ENCODE data around the gene SLC6A6. TPM values are rescaled to one million over a fixed set of nuclear protein-coding genes. Genes with fewer than 3 reads are reported as not detected.

SLC6A6 gene
- polyA plus RNA-seq, 1 donor from 2014 or later: 7.6 TPM

DNA sequence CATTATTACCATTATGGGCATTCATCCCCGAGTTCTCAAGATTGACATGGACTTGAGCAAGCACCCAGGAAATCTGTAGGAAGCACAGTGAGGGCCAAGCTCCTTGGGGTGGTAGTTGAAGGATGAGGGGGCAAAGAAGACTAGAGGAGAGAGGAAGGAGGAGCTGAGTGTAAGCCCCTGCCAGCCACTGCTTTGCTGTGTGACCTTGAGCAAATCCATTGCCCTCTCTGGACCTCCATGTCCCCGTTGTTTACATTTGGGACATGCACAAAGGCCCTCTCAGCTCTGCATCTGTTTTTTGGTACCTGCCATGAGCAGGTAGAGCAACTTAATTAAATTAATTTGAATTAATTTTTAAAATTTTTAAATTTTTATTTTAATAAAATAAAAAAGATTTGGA lies 33.5 kb upstream of the SLC6A6 start:
- H3K27ac Mint-ChIP-seq: no peak overlapping the region
- H3K27me3 Mint-ChIP-seq: peaks cover 6% of the 10 kb centered on the region
- peaks cover 0 to 1% (median 0%) of the 10 kb centered on the region in 3 donors for H3K4me1 Mint-ChIP-seq
- peak overlapping the region in 1 of 4 donors; percentile 2 for H3K4me3 Mint-ChIP-seq
- no peaks in the 10 kb centered on the region for H3K36me3 Mint-ChIP-seq
- peaks cover 0 to 1% (median 0%) of the 10 kb centered on the region in 3 donors for H3K9me3 Mint-ChIP-seq

- Mint-ChIP-seq H3K9me3 (peaks cover 0 to 1% (median 0%) of the 10 kb centered on the region in 3 donors), H3K4me1 (peaks cover 0 to 1% (median 0%) of the 10 kb centered on the region in 3 donors), H3K27me3 (peaks cover 6% of the 10 kb centered on the region), H3K4me3 (no peak overlapping the region), H3K36me3 (no peaks in the 10 kb centered on the region), H3K27ac (no peak overlapping the region)
Observed at GRCh38 chr3:14369675-14370669, 32.4 kb upstream of the SLC6A6 start.

DNA sequence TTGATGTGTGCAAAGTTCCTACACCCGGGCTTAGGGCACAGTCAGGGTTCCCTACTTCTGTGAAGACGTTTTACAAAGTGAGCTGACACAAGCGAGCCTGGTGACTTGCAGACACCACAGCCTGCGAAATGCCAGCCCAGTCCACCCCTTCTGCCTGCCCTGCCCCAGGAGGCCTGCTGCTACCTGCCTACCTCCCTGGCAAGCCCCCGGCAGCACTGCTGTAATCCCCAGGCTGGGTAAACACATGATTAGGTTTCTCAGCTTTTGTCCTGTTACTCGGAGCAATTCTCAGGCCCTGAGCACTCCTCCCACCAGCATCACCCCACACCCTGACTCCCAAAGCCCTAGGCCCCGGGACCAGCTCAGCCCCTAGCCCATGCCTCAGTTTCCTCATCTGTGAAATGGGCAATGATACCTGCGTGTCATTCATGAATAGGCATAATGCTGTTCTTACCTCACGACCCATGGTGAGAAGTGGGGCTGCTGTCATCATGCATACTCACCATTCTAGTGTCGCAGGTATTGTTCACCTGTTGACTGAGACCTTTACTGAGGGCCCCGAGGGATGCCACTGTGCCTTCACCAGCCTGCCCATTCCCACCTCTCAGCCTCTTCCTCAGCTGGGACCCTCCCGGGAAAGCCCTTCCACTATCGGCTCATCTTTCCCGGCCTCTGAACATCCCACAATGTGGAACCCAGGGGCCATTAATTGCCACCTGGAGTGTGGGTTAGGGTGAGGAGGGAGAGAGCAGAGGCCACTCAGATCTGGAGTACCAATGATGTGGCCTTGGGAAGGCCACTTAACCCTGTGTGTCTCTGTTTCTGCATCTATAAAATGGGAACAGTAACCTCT lies 31.5 kb upstream of the SLC6A6 start:
- Mint-ChIP-seq H3K4me1 (peaks cover 0 to 1% (median 0%) of the 10 kb centered on the region in 3 donors), H3K4me3 (no peak overlapping the region), H3K9me3 (peaks cover 0 to 1% (median 0%) of the 10 kb centered on the region in 3 donors)

DNA sequence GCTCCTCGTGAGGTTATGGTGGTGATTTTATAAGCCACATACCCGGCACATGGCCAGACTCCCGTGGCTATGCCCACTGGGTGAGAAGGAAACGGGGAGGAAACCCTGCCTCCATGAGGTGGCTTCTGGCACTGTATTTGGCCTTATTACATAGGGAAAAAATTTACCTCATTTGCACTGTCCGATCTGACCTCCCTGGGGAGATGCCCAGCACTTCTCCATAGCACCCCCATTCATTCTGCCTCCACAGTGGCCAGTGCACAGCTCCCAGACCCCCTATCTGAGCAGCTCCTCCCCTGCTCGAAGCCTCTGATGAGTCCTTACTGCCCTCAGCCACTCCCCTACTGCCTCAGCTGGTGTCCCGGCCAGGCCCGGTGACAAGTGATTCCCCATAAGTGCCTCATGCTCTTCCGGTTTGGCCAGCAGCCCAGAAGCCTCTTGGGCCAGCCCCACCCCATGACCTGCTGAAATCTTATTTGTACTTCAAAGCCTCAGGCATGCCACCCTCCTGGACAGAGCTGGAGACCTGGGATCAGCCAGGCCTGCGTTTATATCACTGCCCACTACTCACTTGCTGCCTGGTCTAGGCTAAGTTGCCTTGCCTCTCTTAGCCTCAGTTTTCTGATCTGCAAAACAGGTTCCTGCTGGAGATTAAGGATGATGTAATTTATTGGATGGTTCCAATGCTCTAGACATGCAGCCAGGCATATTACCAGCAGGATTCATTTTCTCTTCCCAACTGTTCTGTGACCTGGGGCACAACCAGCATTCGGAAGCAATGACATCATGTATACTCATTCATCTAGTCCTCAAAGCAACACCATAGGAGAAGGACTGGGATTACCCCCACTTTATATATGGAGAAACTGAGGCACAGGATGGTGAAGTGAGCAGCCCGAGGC lies 30.6 kb upstream of the SLC6A6 start:
- peaks cover 0 to 1% (median 0%) of the 10 kb centered on the region in 3 donors for H3K9me3 Mint-ChIP-seq

More for the DNA sequence above, 31.5 kb upstream of the SLC6A6 start:
- Mint-ChIP-seq H3K27ac (no peak overlapping the region), H3K36me3 (no peaks in the 10 kb centered on the region), H3K27me3 (peaks cover 6% of the 10 kb centered on the region)

DNA sequence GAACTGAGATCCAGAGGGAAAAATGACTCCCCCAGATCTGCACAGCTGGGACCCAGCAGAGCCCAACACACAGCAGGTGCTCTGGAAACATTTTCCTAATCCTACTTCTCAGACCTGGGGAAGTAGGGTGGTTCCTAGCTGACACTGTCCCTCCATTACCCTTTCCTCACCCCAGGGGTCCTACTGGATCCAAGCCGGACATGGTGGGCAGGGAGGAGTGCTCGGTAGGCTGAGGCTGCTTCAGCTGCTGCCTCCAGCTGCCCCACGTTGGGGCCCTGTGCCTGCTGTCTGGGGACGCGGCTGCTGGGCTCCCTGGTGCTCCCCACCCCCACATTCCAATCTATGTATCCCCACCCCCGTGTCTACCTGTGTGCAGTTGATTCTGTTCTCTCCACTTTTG lies 29.8 kb upstream of the SLC6A6 start:
- no peak overlapping the region for H3K4me3 Mint-ChIP-seq
- H3K36me3 Mint-ChIP-seq: no peaks in the 10 kb centered on the region
- H3K4me1 Mint-ChIP-seq: peaks cover 0 to 4% (median 1%) of the 10 kb centered on the region in 3 donors
- no peak overlapping the region for H3K27ac Mint-ChIP-seq
- H3K9me3 Mint-ChIP-seq: no peaks in the 10 kb centered on the region
- H3K27me3 Mint-ChIP-seq: peaks cover 6% of the 10 kb centered on the region

More for the DNA sequence above, 30.6 kb upstream of the SLC6A6 start:
- H3K27ac Mint-ChIP-seq: no peak overlapping the region
- peaks cover 6% of the 10 kb centered on the region for H3K27me3 Mint-ChIP-seq
- no peaks in the 10 kb centered on the region for H3K36me3 Mint-ChIP-seq
- no peak overlapping the region for H3K4me3 Mint-ChIP-seq
- peaks cover 0 to 1% (median 0%) of the 10 kb centered on the region in 3 donors for H3K4me1 Mint-ChIP-seq

DNA sequence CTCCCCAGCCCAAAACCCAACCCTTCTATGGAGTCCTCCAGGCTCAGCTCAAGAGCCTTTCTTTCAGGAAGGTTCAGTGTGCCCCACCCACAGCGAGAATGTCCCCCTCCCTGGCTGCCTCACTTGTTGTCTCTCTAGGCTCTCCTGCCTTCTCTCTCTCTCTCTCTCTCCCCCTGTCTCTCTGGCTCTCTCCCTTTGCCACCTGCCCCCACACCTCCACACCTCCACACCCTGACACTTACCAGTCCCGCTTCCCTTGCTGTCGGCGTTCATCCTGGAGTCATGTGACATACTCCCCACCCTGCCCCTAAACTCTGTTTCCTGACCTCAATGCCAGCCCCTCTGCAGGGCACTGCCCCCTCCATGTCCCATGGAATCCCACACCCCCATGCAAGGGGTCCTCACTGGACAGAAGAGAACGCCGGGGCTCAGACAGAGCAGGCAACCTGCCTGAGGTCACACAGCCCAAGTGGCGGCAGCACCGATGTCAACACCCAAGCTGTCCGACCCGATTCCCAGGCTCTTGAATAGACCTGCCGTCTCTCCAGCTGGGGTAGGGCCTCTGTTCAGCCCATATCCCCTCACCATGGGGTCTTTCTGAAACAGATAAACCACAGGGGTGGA lies 28.5 kb upstream of the SLC6A6 start:
- Mint-ChIP-seq H3K9me3 (no peaks in the 10 kb centered on the region), H3K36me3 (no peaks in the 10 kb centered on the region), H3K4me1 (peaks cover 4 to 8% (median 4%) of the 10 kb centered on the region in 3 donors), H3K27me3 (peaks cover 6% of the 10 kb centered on the region), H3K4me3 (no peak overlapping the region), H3K27ac (no peak overlapping the region)

- Mint-ChIP-seq H3K27me3 (peaks cover 6% of the 10 kb centered on the region), H3K9me3 (no peaks in the 10 kb centered on the region), H3K4me1 (peaks cover 4 to 8% (median 4%) of the 10 kb centered on the region in 3 donors), H3K27ac (no peak overlapping the region), H3K36me3 (no peaks in the 10 kb centered on the region), H3K4me3 (no peak overlapping the region)
Observed at GRCh38 chr3:14374444-14374883, 27.9 kb upstream of the SLC6A6 start.

- Mint-ChIP-seq H3K4me1 (peaks cover 4 to 8% (median 4%) of the 10 kb centered on the region in 3 donors), H3K27ac (no peak overlapping the region), H3K4me3 (no peak overlapping the region), H3K27me3 (peaks cover 6% of the 10 kb centered on the region), H3K36me3 (no peaks in the 10 kb centered on the region), H3K9me3 (no peaks in the 10 kb centered on the region)
Observed at GRCh38 chr3:14375192-14375591, 27.2 kb upstream of the SLC6A6 start.

GRCh38 chr3:14376348-14377043 lies 25.9 kb upstream of the SLC6A6 start:
- Mint-ChIP-seq H3K36me3 (no peaks in the 10 kb centered on the region), H3K27me3 (peaks cover 6% of the 10 kb centered on the region), H3K9me3 (peaks cover 0 to 1% (median 1%) of the 10 kb centered on the region in 3 donors), H3K4me1 (peaks cover 4 to 8% (median 7%) of the 10 kb centered on the region in 3 donors), H3K27ac (no peak overlapping the region), H3K4me3 (no peak overlapping the region)

DNA sequence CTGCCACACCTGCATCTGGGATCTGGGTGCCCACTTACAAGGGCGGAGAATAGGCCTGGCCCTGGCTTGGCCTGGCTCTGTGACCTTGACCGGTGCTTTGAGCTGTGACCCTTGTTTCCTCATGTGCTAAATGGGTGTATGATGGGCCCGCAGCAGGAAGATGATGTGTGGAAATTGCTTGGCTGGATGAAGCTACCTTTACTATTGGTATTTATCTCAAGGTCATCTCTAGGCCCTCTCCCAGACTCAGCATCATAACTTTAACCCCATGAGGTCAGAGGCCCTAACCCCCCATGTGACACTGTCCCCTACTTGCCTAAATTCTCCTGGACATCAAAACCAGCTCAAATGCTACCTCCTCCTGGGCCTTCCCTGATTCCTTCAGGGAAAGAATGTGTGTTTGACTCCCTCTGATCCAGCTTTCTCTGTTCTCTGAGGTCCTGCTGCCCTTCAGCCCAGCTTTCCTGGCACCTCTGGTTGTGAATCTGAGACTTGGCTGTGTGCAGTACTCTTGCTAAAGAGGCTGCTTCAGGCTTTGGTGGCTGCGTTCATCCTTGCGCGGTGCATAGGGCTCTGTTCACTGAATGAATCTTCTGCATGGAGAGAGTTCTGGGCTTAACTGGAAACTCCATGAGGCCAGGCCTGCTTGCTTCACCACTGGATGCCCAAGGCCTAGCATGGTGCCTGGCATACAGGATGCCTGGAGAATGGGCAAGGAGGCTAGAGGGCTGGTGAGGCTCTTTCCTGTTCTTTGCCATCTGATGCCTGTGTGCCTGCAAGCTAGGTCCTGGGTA lies 25.2 kb upstream of the SLC6A6 start:
- no peaks in the 10 kb centered on the region for H3K27me3 Mint-ChIP-seq
- peaks cover 0 to 1% (median 1%) of the 10 kb centered on the region in 3 donors for H3K9me3 Mint-ChIP-seq
- H3K4me3 Mint-ChIP-seq: no peak overlapping the region
- H3K36me3 Mint-ChIP-seq: no peaks in the 10 kb centered on the region
- peaks cover 3 to 8% (median 7%) of the 10 kb centered on the region in 3 donors for H3K4me1 Mint-ChIP-seq
- H3K27ac Mint-ChIP-seq: no peak overlapping the region

GRCh38 chr3:14377838-14378169 lies 24.6 kb upstream of the SLC6A6 start:
- H3K27me3 Mint-ChIP-seq: no peaks in the 10 kb centered on the region
- no peak overlapping the region for H3K27ac Mint-ChIP-seq
- peaks cover 0 to 1% (median 1%) of the 10 kb centered on the region in 3 donors for H3K9me3 Mint-ChIP-seq
- no peak overlapping the region for H3K4me3 Mint-ChIP-seq
- H3K36me3 Mint-ChIP-seq: no peaks in the 10 kb centered on the region
- peaks cover 3 to 8% (median 7%) of the 10 kb centered on the region in 3 donors for H3K4me1 Mint-ChIP-seq

DNA sequence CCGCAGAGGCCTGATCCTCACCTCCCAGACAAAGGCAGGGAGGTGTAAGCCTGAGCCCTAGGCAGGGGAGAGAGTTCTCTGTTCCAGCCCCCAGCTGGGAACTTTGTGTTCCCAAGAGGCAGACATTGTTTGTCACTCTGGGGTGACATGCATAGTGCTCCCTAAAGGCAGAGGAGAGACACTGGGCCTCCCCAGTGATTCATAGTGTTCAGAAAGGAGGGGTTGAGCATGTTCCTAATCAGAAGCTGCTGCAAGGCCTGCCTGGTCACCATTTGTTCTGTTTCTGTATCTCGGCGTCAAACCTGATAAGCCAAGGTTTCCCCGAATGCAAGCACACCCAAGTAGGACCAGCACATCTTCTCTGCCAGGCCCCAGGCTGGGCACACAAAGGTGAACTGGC lies 24.0 kb upstream of the SLC6A6 start:
- peaks cover 3 to 8% (median 7%) of the 10 kb centered on the region in 3 donors for H3K4me1 Mint-ChIP-seq
- H3K27ac Mint-ChIP-seq: no peak overlapping the region
- H3K4me3 Mint-ChIP-seq: peak overlapping the region in 1 of 4 donors; percentile 8
- H3K27me3 Mint-ChIP-seq: no peaks in the 10 kb centered on the region
- H3K36me3 Mint-ChIP-seq: no peaks in the 10 kb centered on the region
- peaks cover 0 to 1% (median 1%) of the 10 kb centered on the region in 3 donors for H3K9me3 Mint-ChIP-seq

Data from IgD-negative memory B cell (primary cell).